ENCODE data around the gene ARHGAP28.
A peak's percentile ranks its signal among the peaks of the same experiment; 100 is the strongest.
"Not testable (repeated sequence)": the region's sequence is repeated elsewhere in the genome, so short reads cannot be mapped to it uniquely, and the experiment has no call there.

The ARHGAP28 gene

DNA sequence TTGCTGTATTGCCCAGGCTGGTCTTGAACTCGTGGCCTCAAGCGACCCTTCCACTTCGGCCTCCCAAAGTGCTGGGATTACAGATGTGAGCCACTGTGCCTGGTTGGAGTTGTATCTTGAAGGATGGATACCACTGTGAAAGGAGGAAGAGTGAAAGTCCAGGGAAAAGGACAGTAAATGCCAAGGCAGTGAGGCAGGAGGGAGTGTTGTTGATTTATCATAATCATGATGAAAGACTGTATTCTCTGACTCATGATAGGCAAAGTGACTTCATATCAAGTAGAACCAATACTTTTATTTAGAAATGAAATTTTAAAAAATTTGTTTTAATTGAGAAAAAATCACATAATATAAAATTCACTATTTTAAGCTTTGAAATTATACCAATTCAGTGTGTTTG lies 162.3 kb downstream of the ARHGAP28 start:
- DNase-seq (ENCODE audit: insufficient read length, low spot score) (no peak), FAIRE-seq (no peak)

DNA sequence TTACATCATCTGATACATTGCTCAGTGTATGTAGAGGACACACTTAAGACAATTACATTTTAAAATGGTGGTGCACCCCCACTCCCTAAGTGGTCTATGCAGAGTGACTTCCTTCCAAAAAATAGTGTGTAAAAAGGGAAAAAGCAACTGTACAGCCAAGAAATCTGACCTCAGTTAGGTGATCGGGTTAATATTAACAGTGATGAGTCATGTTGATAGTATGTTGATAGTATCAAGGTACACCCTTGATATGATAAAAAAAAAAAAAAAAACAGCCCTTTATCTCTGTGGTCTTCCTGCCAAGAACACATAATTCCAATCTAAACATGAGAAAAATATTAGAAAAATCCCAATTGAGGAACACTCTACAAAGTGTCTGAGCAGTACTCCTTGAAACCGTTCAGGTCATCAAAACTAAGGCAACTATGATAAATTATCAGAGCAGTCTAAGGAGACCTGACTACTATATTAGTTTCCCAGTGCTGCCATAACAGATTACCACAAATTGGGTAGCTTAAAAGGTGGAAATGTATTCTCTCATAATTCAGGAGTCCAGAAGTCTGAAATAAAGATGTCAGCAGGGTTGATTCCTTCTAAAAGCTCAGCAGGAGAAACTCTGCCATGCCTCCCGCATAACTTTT lies 171.9 kb downstream of the ARHGAP28 start:
- FAIRE-seq (no peak), DNase-seq (ENCODE audit: insufficient read length, low spot score) (no peak)

DNA sequence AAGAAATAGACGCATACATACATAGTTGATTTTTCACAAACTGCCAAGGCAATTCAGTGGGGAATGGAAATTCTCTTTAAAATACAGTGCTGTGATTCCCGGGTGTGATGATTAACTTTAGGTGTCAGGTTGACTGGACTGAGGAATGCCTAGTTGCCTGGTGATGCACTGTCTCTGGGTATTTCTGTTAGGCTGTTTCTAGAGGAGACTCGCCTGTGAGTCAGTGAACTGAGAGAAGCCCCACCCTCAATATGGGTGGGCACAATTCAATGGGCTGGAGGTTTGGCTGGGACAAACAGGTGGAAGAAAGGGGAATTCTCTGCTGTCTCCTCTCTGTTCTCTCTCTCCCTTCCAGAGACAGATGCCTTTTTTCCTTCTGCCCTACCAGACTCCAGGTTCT lies 187.6 kb downstream of the ARHGAP28 start:
- DNase-seq (ENCODE audit: insufficient read length, low spot score) (no peak), FAIRE-seq (no peak)

DNA sequence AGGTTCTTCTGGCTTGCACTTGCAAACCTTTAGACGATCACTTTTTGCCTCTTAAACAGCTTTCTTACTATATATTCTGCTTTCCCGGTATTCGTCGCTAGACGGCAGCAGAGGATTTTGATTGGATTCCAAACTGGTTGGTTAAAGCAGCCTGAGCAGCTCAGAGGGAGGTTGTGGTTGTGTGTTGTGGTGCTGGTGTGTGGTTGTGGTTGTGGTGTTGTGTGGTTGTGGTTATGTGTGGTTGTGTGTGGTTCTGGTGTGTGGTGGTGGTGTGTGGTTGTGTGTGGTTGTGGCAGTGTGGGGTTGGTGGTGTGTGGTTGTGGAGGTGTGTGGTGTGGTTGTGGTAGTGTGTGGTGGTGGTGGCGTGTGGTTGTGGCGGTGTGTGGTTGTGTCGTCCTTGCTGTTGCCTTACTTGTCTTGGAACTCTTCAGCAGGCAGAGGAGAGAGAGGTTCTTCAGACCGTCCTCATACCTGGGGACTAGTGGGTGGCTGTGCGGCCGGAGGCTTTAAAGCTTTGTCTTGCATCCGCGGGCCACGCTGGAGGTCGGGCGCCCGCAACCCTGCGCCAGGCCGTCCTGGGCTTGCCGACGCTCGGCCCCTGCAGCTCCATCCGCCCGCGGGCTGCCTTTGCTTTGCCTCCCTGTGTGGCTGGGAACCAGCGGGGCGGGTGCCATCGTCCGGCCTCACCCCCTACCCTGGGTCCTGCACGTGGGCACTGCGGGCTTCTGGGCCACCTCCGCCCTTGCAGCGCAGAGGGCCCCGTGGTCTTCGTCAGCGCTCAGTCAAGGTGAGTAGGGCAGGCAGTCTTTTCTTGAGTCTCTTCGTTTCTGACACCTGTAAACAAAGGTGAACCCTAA lies 190.8 kb downstream of the ARHGAP28 start:
- FAIRE-seq, result peak; percentile 94

DNA sequence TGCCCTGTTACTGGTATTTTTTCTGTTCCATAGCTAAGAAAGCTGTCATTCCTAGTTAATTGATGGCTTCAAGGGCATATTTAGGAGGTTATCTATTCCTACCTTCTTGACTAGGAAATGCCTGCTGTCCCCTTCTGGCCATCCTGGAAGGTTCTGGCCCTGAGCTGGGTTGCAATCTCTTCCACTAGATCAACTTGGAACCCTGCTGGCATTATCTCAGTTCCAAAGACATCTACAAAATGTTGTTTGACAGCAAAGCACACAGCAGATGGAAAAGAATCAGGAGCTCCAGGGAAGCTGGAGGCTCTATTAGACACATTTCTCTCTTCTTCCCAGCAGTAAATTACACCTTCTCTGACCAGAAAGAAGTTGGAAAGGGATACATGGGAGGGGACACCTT lies 192.1 kb downstream of the ARHGAP28 start:
- FAIRE-seq (no peak), DNase-seq (ENCODE audit: insufficient read length, low spot score) (no peak)

More for the DNA sequence above, 190.8 kb downstream of the ARHGAP28 start:
- DNase-seq (ENCODE audit: insufficient read length, low spot score), result peak; percentile 58

DNA sequence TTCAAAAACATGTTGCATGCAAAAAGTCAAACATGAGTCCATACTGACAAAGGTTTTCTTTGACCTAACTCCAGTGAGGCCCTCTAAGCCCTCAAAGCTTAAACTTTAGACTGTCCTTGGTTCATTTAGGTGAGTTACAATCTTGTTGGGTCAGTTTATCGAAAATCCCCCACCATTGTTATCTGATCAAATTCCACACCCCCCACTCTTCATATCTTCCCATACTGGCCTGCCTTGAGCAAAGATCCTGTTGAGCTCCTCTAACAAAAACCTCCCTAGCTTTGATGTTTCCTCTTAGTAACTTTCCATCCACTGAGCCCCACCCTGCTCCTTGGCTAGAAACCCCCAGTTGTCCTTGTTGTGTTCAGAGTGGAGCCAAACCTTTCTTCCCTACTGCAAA lies 193.7 kb downstream of the ARHGAP28 start:
- FAIRE-seq (no peak), DNase-seq (ENCODE audit: insufficient read length, low spot score) (no peak)

DNA sequence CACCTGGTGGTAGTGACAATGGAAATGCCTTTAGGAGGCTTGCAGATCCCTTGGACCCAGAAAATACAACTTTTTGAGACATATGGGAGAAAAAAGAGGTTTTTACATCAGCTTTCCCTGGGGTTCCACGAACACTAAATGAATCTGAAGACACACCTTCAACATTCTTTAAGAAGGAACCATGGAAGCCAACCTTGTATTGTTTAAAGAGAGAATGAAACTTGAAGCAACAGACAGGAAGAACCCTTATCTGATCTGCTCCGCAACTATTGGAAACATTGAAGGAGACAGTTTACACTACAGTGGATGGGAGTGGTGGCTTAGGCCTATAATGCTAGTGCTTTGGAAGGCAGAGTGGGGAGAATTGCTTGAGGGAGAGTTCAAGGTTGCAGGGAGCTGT lies 197.6 kb downstream of the ARHGAP28 start:
- no peak for FAIRE-seq

DNA sequence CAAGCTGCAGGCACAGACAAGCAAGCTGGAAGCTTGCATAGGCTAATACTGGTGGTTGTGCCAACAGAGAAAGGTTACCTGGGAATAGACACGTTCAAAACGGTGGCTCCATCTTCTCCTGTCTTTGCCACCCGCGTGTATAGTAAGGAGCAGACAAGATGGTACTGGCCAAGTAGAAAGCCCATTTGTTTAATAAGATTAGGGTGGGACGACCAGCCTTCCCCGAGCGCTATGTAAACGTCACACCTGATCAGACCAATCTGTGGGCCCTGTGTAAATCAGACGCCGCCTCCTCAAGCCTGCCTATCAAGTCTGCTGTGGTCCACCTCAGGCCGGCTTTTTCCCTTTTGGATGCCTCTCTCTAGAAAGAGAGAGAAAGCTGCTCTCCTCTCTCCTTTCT lies 198.8 kb downstream of the ARHGAP28 start:
- FAIRE-seq (no peak), DNase-seq (ENCODE audit: insufficient read length, low spot score) (no peak)

More for the DNA sequence above, 197.6 kb downstream of the ARHGAP28 start:
- DNase-seq (ENCODE audit: insufficient read length, low spot score), result no peak

DNA sequence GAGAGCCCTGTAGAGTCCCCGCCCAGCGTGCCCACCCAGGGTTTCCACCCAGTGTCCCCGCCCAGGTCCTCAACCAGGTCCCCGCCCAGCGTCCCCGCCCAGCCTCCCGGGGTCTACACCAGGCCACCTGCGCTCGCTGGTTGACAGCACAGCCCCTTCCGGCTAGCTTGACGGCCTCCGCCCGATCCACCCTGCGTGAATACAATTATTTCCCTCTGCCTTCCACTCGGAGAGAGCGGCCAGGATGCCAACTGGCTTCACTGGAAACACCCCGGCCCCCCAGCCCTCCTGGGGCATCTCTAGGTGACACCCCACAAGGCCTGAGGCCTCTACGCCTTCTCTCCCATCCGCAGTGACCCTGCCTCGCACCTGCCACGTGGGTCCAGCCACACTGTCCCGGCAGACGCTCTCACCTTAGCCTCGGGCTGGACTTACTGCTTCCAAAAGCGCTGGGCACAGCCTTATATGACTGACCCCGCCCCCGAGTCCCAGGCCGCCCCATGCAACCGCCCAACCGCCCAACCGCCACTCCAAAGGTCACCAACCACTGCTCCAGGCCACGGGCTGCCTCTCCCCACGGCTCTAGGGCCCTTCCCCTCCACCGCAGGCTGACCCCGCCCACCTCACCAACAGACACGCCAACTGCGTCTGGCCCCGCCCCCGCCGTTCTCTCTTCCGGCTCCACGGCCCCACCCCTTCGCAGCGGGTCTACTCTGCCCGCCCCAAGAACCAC lies 200.0 kb downstream of the ARHGAP28 start:
- DNase-seq (ENCODE audit: insufficient read length, low spot score) (no peak), FAIRE-seq (no peak)

DNA sequence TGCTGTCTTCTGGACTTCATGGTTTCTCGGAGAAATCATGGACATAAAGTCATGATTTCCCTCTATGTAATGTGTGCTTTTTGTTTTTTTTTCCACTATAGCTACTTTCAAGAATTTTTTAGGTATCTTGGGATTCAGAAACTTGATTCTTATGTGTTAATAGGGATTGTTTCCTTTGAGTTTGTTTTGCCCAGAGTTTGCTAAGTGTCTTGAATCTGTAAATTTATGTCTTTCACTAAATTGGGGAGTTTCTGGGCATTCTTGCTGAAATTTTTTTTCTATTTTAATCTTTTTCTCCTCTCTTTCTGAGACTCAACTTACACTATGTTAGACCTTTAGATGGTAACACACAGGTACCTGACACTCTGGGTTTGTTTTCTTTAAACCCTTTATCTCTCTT lies 205.3 kb downstream of the ARHGAP28 start:
- DNase-seq (ENCODE audit: insufficient read length, low spot score) (no peak), FAIRE-seq (no peak)

DNA sequence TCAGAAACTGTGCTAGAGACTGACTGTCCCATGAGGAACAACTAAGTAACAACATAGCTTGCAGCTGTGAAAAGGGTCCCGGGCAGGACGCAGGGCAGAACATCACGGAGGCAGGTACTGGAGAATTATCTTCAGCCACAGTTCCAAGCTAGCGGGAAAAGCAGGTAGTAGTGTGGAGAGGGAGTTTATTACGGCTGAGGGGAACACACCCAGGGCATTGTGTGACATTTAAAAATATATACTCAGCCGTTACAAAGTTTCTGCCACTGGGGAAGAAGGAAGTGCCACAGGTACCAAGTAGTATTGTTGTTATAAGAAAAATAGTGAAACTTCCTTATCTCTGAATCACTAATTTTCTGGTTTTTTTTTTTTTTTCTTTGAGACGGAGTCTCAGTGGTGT lies 208.5 kb downstream of the ARHGAP28 start:
- FAIRE-seq (no peak), DNase-seq (ENCODE audit: insufficient read length, low spot score) (no peak)

DNA sequence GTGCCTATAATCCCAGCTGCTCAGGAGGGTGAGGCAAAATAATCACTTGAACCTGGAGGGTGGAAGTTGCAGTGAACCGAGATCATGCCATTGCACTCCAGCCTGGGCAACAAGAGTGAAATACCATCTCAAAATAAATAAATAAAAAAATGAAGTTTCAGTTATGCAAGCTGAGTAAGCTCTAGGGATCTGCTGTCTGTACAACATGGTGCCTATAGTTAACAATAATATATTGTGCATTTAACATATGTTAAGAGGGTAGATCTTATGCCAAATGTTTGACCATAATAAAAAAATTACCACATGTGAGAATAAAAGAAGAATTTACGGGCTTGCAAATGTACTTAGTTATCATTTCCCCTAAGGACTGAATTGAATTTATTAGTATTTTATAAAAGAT lies 208.9 kb downstream of the ARHGAP28 start:
- not testable (repeated sequence) for DNase-seq (ENCODE audit: insufficient read length, low spot score); FAIRE-seq

DNA sequence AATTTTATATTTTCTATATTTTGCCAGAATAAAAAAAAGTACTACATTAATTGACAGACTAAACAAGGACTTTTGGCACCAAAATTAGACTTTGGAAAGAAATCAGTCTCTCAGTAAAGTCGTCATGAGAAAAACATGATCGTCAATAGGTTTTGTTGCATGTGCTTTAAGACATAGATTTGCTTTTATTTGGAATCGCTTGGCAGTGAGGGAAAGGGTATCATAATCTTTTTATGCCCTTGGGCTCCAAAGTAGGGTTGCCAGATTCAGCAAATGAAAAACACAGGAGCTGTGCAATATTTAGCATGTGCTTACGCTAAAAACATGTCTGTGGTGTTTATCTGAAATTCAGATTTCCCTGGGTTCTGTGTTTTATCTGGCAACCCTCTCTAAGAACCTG lies 210.5 kb downstream of the ARHGAP28 start:
- FAIRE-seq (no peak), DNase-seq (ENCODE audit: insufficient read length, low spot score) (no peak)

DNA sequence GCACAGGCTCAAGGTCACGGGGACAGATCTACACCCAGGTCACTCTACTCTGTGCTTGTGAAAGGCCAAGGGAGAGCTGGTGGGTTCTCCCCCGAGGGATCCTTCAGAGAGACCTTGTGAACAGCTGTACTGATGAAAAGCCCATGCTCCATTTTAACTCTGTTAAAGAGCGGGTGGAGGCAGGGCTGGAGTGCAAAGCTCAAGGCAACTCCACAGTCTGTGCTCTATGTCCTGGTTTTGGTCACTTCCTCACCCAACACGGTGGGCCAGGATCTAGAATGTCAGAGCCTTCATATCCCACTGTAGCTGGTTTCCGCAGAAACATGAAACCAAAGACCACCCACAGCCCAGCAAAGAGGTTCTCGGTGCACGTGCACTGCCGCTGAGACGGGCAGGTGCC lies 210.9 kb downstream of the ARHGAP28 start:
- FAIRE-seq, result no peak
- no peak for DNase-seq (ENCODE audit: insufficient read length, low spot score)

DNA sequence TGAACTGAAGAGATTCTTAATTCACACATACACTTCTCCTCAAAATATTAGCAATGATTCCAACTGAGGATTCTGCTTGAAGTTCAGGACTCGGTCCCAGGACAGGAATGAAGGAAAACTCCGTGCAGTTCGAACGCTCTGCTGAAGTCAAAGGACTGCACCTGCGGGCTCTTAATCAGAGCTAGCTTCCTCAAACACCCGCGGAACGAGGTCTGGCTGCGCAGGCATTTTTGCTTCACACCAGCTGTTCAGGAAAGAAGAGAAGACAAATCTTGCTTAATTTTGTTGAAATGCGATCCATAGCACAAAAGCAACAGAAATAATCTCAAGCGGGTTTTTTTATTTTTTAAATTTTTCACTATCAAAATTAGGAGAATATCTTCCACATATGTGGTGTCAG lies 212.5 kb downstream of the ARHGAP28 start:
- no peak for DNase-seq (ENCODE audit: insufficient read length, low spot score)
- no peak for FAIRE-seq

DNA sequence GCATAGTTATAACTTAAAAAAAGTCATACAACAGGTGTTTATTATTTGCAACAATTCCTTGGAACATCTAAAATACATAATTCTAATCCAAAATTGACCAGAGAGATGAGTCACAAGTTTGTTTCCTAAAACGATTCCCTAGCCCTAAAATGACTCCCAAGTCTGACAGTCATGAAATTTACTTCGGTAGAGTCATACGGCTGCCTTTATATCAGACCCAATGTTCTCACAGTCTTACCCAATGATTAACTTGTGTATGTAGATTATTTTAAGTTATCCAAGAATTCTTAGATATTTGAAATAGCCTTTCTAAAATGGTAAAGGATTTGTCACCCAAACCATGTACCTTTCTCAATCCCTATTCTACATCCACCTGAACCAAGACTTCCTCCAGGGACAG lies 213.2 kb downstream of the ARHGAP28 start:
- no peak for FAIRE-seq

DNA sequence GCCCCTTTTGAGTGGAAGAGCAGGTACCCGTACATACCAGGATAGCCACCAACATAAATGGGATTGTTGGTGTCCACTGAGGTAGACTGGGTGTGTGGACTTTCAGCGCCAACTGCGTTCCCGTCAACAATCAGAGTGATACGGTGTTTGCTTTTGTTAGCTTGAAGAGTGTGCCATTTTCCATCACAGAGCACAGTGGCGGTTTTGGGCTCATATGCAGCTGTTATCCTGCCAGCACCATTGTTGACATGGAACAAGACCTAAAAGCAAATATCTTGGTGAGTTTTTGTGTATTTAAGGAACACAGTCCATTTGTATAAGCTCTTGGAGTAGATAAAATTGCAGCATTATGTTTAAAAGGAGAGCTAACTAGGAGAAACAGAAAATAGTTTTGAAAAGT lies 213.6 kb downstream of the ARHGAP28 start:
- no peak for DNase-seq (ENCODE audit: insufficient read length, low spot score)
- FAIRE-seq, result no peak

More for the DNA sequence above, 213.2 kb downstream of the ARHGAP28 start:
- DNase-seq (ENCODE audit: insufficient read length, low spot score), result no peak

DNA sequence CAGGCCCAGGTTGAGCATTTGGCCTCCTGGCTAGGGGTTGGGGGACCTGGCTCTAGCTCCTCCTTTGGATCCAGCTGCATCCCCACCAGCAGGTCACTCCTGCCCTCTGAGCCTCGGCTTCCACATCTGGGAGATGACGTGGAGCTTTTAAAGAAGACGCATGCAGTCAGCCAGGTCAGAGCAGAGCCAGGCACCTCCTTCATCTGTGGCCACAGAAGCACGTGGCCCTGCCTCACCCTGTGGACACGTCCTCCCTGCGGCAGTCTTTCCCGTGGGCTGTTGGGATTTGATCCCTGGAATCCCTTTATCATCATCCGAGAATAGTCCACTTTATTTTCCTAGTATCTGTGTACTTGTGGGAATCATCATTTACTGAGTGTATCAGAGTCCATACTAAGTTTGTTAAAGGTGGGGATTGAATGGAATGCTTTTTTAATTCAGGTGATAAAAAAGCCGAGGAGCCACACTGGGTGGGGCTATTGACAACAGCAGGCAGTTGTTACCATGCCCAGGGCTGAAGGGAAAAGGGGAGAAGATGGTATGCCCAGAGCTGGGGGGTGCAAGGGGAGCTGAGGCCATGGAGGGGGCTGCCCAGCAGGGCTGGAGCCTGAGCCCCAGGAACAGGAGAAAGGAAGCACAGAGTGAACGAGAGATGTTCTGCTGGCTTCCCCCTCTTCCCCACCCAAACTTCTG lies 218.0 kb downstream of the ARHGAP28 start:
- FAIRE-seq, result no peak
- DNase-seq (ENCODE audit: insufficient read length, low spot score), result no peak

DNA sequence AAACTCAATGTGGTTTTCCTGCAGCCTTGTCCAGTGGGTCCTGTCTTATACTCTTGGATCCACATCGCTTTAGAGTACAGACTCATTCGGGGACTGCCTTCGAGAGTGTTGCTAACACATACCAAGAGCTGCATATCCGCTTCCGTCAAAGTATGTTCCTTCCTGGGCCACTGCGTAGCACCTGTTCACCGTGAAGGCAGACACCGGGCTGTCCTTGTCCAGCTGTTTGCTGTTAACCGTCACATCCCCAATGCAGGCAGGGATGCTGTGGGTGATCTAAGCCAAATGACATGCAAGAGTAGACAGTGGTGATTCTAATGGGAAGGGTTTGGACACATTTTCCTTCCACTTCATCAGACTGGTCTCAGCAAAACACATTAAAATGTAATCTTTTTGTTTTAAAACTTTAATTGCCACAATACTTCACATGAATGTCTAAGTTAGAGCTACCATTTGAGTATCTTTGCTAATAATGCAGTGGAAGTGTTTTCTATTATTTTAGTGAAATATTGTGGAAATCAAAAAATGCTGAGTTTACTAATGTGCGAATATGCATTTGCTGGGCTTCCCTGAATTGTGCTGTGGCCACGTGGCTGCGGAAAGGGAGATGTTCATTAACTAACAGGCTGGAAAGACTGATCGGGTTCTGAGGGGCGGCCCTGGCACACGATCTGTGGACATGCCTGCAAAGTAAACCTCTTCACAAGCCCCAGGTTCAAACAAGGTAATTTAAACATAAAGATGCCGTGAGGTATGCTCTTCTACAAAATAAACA lies 219.0 kb downstream of the ARHGAP28 start:
- no peak for FAIRE-seq

More for the DNA sequence above, 219.0 kb downstream of the ARHGAP28 start:
- no peak for DNase-seq (ENCODE audit: insufficient read length, low spot score)

Measured in HTR-8/SVneo (cell line).